HK-2 (cell line): ENCODE measurements around the gene ALOX12B.
A peak's percentile ranks its signal among the peaks of the same experiment; 100 is the strongest.

Source experiments
- DNase-seq: peaks from one replicate; pipeline ENCODE4 v3.0.0-alpha.2; 2018; ENCODE audit not compliant: unreplicated experiment

ALOX12B gene

GRCh38 chr17:8087075-8087951 is at the start of gene ALOX12B:
Gene ALOX12B (minus strand): TSS chr17:8087716. CDS start chr17:8087442, 274 bp downstream.
- DNase-seq: no peak

DNA sequence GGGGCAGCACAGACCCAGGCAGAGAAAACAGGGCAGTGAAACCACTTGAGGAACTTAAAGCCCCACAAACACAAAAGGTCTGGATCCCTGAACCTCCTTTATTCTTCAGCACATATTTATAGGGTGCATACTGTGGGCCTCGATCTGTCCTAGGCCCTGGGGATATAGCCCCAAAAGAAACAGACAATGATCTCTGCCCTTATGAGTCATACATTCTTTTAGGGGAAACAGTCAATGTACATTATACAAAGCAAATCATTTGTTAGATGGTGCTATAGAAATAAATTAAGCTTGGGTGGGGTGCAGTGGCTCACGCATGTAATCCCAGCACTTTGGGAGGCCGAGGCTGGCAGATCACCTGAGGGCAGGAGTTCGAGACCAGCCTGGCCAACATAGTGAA is 46.4 kb upstream of the ALOX12B start:
- DNase-seq: no peak

- DNase-seq: no peak
Measured at GRCh38 chr17:8133399-8133798, 45.9 kb upstream of the ALOX12B start.

DNA sequence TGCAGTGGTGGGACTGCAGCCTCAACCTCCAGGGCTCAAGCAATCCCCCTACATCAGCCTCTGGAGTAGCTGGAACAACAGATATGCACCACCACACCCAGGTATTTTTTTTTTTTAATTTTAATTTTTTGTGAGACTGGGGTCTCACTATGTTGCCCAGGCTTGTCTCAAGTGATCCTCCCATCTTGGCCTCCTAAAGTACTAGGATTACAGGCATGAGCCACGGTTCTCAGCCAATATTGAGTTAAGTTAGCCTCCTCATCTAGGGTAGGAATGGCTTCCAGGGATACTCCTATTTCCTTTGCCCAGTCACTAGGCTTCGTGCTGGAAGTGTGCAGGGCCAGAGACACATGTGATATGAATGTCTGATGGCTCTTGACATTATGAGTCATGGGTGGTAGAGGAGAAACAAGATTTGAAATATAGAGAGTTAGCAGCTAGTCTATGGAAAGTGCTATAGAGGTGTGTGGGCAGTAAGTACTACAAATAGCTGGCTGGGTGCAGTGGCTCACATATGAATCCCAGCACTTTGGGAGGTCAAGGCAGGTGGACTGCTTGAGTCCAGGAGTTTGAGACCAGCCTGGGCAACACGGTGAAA is 44.4 kb upstream of the ALOX12B start:
- DNase-seq: peak; percentile 32

DNA sequence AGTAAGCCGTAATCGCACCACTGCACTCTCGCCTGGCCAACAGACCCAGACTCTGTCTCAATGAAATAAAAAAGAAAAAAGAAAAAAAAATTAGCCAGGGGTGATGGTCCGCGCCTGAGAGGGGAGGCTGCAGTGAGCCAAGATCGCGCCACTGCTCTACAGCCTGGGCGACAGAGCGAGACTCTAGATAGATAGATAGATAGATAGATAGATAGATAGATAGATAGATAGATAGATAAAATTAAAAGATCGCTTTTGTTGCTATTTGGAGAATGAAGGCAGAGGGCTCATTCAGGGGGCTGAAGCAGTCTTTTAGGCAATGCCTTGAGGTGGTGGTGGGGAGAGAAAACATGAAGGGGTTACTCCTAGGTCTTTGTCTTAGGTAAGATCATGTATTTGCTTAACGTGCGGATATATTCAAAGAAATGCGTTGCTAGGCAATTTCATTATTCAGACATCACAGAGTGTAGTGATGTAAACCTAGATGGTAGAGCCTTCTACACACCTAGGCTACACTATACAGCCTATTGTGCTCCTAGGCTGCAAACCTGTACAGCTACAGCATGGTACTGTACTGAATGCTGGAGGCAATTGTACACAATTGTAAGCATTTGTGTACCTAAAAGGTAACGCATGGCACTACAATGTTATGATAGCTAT is 40.7 kb upstream of the ALOX12B start:
- no peak for DNase-seq

- peak; percentile 54 for DNase-seq
Measured at GRCh38 chr17:8126491-8127066, 39.1 kb upstream of the ALOX12B start.

DNA sequence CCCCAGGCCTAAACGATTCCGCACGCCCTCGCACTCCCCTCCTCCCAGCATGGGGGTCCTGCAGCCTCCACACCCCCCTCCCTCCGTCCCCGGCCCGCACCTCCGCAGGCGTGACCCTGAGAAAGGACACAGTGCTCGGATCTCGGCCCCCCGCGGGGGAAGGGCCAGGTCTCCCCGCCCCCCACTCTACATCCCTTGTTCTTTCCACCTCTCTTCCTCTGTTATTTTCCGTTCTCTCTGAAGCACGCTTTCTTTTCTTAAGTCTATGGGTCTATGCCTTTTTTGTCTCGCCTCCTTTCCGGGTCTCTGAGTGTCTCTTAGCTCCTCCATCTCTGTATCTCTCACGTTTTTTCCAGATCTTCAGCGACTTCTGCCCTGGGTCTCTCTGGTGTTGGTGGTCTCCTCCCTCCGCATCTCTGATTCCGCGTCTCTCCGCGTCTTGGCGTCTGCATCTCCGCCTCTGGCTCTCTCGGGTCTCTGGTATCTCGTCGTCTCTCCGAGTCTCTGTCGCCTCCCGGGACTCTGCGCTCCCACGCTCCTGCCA is 38.5 kb upstream of the ALOX12B start:
- DNase-seq: peak; percentile 50

DNA sequence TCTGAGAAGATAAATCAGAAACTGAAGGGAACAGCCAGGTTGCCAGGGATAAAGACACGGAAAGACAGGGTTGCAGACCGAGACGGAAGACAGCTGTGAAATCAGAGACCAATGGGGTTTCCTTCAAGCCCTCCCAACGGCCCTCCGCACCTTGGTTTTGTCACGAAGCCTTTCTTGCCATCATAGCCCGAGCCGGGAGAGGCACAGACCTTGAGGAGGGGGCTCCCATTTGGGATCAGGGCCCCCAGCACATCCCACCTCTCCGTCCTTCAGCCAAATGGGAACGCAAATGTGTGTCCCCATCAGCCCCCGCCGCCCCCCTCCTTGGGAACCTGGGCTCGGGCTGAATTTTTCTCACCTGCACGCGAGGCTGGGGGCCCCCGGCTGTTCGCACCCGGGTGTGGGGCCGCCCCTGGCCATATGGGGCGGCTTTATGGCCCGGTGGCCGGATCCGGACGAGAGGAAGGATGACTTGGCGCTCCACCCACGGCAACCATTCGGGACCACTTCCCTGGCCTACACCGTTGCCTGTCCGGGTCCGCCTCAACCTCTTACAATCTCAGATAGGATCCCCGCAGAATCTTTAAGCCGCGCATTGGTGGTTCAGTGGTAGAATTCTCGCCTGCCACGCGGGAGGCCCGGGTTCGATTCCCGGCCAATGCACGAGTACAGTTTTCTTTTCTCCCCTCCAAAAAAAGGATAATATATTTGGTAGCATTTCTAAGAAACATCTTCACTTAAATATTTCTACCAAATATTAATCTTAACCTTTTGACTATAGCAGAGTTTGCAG is 37.8 kb upstream of the ALOX12B start:
- peak; percentile 94 for DNase-seq

DNA sequence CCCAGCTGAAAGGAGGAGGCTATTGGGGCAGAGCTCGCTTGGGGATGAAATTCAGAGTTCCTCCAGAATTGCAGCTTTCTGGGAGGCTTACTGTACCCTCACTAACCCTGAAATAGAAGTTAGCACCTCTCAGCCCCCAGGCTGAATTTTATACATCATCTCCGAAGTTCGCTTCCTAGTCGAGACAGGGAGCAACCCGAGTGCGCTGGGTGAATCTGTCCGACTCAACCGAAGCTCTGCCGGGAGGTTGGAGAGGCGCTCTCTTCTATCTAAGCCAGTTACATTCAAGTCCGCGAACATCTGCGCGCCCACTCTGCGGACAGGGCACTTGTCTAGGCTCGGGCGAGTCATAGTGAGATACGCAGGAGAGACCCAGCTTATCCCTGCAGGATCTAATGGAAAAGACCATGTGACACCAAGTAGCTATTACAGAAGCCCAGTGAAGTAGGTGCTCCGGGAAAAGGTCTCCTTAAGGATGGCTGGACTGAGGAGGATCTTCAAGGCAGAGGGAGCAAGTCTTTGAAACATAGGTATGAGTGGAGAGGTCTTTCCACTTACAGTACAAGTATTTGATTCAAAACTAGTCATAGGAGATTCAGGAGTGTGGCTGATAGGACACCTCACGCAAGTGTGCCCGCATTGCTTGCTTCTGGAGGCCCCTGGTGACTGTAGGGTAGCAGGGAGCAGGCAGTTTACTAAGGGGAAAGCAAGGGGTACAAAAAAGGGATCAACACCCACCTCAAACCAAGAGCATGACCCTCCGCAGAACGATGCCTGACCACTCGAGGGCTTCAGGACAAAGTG is 37.0 kb upstream of the ALOX12B start:
- DNase-seq: peak; percentile 32

DNA sequence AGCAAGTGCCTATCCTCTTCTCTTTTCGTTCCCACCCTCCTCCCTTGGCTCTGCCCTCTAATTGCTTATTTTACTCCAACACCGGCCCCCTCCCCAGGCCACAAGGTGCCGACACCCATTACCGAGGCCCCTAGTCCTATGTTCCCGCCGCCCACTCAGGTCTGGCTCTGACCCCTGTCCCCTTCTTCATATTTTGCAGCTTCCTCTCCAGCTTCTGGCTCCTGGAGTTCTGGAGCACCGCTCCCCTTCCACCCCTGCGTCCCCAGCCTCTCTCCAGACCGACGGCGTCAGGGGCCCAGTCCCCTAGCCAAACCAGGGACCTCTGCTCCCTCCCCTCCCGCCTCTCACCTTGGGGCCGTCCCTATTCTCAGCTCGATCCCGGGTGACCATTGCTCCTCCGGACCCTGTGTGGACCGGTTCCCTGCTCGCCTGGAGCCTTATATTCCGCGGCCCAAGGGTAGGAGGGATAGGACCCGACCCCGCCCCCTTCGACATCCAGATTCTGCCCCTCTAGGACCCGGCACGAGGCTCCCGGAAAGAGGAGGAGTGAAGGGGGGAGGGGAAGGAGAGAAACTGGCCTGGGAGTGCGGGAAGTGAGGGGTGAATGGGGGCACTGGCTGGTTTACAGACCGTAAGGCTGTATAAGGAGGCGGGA is 36.3 kb upstream of the ALOX12B start, which contains the start of gene HES7:
Gene HES7 (minus strand): TSS at position 412 of the 655 bp plus-strand sequence. CDS start 22 bp downstream, at position 390.
- peak; percentile 31 for DNase-seq

DNA sequence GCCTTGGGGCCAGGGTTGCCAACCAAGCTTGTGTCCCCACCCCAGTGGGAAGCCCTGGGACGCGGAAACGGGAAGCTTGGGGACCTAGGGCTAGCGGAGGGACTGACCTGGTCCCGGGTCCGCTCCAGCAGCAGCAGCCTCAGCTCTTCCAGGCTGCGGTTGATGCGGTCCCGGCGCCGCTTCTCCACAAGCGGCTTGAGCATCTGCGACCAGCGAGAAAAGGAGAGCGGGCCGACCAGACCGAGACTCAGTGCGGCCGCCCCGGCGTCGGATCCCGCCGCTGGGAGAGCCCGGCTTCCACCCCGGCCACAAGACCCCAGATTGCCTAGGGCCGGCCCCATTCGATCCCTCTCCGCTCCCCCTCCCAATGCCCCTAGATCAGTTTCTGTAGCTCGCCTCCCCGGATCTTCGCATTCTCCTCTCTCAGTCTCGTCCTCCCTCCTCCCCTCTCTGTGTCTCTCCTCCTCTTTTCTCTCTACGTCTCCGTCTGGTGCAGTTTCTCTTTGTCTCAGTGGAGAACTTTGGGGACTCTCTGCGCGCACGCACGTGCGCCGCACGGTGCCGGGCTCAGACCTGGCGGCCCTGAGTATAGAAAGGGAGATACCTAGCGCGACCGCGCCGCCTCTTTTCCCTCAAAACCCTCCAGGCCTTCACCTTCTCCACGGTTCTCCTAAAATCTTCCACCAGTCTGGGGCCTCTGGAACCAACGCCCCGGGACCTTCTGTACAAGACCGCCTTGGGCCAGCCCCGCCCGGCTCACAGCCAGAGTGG is 35.6 kb upstream of the ALOX12B start:
- DNase-seq: peak; percentile 22

DNA sequence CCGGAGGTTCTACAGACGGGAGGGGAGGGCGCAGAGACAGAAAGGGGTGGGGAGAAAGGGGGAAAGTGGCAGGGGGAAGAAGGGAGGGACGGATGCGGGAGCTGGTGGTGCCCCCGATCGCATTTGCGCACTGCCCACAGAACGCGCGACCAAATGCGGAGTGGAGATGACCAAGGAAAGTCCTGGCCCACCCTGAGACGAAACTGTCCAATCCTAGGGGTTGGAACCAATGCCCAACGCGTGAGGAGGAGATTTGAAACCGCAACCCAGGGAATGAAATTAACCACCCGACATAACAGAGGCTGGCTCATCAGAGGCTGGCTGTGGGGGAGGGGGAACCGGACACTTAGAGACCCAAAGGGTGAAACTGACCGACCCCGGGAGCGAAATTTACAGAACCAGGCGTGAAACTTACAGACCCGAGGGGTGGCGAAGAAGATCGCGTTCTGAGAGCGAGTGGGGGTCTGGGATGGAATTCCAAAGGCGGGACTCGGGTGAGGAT is 35.0 kb upstream of the ALOX12B start:
- DNase-seq: peak; percentile 49

DNA sequence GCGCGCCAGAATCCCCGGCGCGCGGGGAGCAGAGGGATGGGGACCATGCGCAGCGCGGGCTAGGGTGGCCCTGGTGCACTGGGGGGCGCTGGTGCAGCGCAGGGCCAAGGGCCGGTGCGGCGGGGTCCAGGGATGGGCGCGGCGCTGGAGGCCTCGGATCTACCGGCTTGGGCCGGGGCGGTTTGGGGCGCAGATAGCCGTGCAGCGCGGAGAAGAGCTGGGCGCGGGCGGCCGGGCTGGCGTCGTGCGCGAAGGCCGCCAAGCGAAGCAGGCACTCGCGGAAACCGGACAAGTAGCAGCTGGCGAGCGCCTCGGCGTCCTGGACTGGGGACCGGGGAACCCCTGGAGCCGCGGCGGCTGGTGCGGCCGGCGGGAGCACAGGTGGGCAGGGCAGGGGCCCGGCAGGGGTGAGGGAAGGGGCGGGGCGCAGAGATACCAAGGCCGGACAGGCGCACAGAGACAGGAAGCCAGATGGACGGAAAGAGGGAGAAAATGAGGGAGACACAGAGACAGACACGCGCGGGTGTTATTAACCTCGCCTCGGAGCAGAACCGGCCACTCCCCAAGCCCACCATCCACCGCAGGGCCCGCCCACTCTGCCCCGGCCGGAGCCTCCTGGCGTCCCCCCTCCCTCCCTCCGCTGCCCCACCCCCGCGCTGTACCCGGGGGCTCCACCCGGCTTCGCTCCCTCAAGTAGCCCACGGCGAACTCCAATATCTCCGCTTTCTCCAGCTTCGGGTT is 34.3 kb upstream of the ALOX12B start:
- DNase-seq: peak; percentile 76

GRCh38 chr17:8121407-8121680 is 33.8 kb upstream of the ALOX12B start:
- no peak for DNase-seq

DNA sequence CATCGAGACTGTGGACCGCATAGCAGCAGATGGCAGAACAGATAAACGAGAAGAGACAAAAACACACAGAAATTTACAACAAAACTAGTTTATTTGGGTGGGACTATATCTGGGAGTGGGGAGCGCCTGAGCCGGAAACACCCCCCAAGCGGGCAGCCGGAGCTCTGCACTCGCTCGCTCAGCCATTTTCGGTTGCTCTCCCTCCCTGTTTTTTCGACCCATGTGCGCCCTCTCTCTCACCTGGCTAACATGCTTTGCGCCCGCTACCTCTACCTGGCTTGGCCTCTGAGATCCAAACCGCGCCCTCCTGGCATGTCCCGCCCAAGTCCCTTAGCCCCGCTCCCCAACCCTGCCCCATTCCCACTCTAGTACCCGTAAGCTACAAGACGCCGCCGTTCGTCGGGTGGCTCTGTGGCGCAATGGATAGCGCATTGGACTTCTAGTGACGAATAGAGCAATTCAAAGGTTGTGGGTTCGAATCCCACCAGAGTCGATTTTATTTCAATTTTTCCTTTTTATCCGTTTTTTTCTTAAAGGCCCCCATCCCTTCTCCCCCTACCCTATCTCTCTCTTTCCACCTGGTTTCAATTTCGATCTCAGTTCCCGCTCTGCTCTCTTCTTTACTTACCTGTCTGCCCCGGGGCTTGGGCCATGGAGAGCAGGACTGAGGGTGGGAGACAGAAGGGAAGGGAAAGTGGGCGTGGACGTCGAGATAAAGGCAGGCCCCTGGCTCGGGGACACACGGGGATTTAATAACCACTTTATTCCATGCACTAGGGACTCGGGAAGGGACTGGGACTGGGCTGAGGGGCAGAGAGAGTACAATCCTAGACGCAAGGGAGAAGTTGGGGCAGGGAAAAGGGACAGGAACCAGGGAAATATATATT is 33.2 kb upstream of the ALOX12B start:
- DNase-seq: peak; percentile 92

GRCh38 chr17:8119581-8120519 is 32.3 kb upstream of the ALOX12B start:
- DNase-seq: peak; percentile 93
